Smooth muscle cell of bladder (primary cell): ENCODE measurements around the gene CACNA1C. TPM values are rescaled to one million over a fixed set of nuclear protein-coding genes. Genes with fewer than 3 reads are reported as not detected.

ENCODE experiments used
- total RNA-seq: library from RNA; depleted of rRNA; stranded (reverse); fragments of >200 nt; gene quantifications from 2 replicates; pipeline ENCODE4 v1.2.3, GENCODE V29; 2014

Gene CACNA1C
- 5.0 and 10.1 TPM in 2 replicates for total RNA-seq

GRCh38 chr12:2052826-2053678 is at the start of gene CACNA1C:
Gene CACNA1C (plus strand): TSS chr12:2052987. CDS start chr12:2053563, 576 bp downstream.

GRCh38 chr12:2004113-2004929 is 48.5 kb upstream of the CACNA1C start, which contains the start of gene DCP1B:
Gene DCP1B (minus strand): TSS chr12:2004457. CDS start chr12:2004431, 26 bp downstream.

Other genes with a start within 250 kb of the CACNA1C start
- gene LRTM2, start 232.4 kb upstream of the CACNA1C start, total RNA-seq, result not detected in 2 replicates
- gene CACNA2D4, start 134.3 kb upstream of the CACNA1C start, total RNA-seq, result 0.43 and 0.55 TPM in 2 replicates
- gene DCP1B, start 48.5 kb upstream of the CACNA1C start, total RNA-seq, result 7.3 and 9.0 TPM in 2 replicates